HCT116 (cell line): ENCODE results near the gene DDOST. TPM values are rescaled to one million over a fixed set of nuclear protein-coding genes. Genes with fewer than 3 reads are reported as not detected.

ENCODE experiments used
- ATAC-seq: fragments of 200-7000 bp; cut with Tn5 transposase; 2 replicates; pipeline ENCODE4 v1.9.1; 2020; ENCODE audit warnings: mild to moderate bottlenecking, moderate library complexity
- BruUV-seq: library from RNA; stranded (reverse); fragments of 400-500 nt; replicated peaks from 2 replicates; lab custom pipeline; 2021; lab: Mats Ljungman, UMichigan
- CTCF ChIA-PET: fragments of 300-600 bp; sonication (Branson Sonifier 250); formaldehyde crosslinking; loops from one replicate; lab custom pipeline; 2021; ENCODE audit warnings: antibody characterized with exemption; lab: Charles Lee
- POLR2A ChIA-PET: fragments of 300-600, 350-600 bp; sonication (Branson Sonifier 250); formaldehyde crosslinking; loops from one replicate; lab custom pipeline; 2021; ENCODE audit warnings: antibody characterized with exemption; lab: Charles Lee
- RAD21 ChIA-PET, 2 experiments: fragments of 300-600 bp; sonication (Branson Sonifier 250); formaldehyde crosslinking; loops; one replicate each; lab custom pipeline; 2023; ENCODE audit warnings: low total read pairs in 2 of 2; ENCODE audit not compliant: uncharacterized antibody in 2 of 2, unreplicated experiment in 2 of 2, low non-redundant PET in 1 of 2; lab: Charles Lee
- DNase-seq: peaks from one replicate; pipeline ENCODE4 v3.0.0-alpha.2; 2010; ENCODE audit warnings: low read depth, low spot score
- H2AFZ ChIP-seq: fragments of 200-600 bp; shearing (Covaris generic), sonication (generic); 2 replicates; pipeline ENCODE4 v1.6.1; 2017; ENCODE audit warnings: low read depth, mixed run types, mixed read lengths, antibody characterized with exemption, low read length; ENCODE audit not compliant: poor library complexity, severe bottlenecking
- H3K27ac ChIP-seq: 2 replicates; pipeline ENCODE4 v1.5.1; 2012; ENCODE audit warnings: low read depth, low read length
- H3K27me3 ChIP-seq: fragments of 200-600 bp; sonication (generic); 2 replicates; pipeline ENCODE4 v1.6.1; 2016; ENCODE audit warnings: mixed run types, low read length, mixed read lengths; ENCODE audit not compliant: insufficient read depth
- H3K36me3 ChIP-seq, 2 experiments: fragments of 200-500 bp in 1 of 2; fragments of 200-600 bp in 1 of 2; sonication (Bioruptor generic) in 1 of 2; sonication (generic) in 1 of 2; 2 replicates each; pipeline versions ENCODE4 v1.5.1 to v1.6.1; 2014 to 2016; ENCODE audit warnings: low read length in 2 of 2, inconsistent platforms in 1 of 2, mixed read lengths in 1 of 2, mixed run types in 1 of 2; ENCODE audit not compliant: insufficient read depth in 2 of 2, control insufficient read depth in 1 of 2
- H3K4me1 ChIP-seq, 2 experiments: fragments of 200-600 bp in 1 of 2; sonication (generic) in 1 of 2; 2 replicates each; pipeline versions ENCODE4 v1.5.1 to v1.6.1; 2012 to 2017; ENCODE audit warnings: low read length in 2 of 2, inconsistent platforms in 1 of 2, mild to moderate bottlenecking in 1 of 2, mixed read lengths in 1 of 2, mixed run types in 1 of 2, moderate library complexity in 1 of 2; ENCODE audit not compliant: insufficient read depth in 2 of 2, control insufficient read depth in 1 of 2
- H3K4me2 ChIP-seq: fragments of 200-600 bp; sonication (generic); 2 replicates; pipeline ENCODE4 v1.6.1; 2017; ENCODE audit warnings: mixed run types, low read length, mixed read lengths
- H3K4me3 ChIP-seq, 2 experiments: fragments of 200-600 bp in 1 of 2; sonication (generic) in 1 of 2; replicated peaks in 1 of 2; 2 replicates each; pipeline ENCODE4 v1.5.1; 2011 to 2016; ENCODE audit warnings: low read length in 2 of 2, control low read depth in 1 of 2, low read depth in 1 of 2, mild to moderate bottlenecking in 1 of 2, mixed read lengths in 1 of 2, mixed run types in 1 of 2
- H3K79me2 ChIP-seq: fragments of 200-600 bp; sonication (generic); 2 replicates; pipeline ENCODE4 v1.6.1; 2017; ENCODE audit warnings: mild to moderate bottlenecking, mixed run types, low read length, moderate library complexity, mixed read lengths; ENCODE audit not compliant: insufficient read depth
- H3K9ac ChIP-seq: fragments of 200-600 bp; sonication (generic); 2 replicates; pipeline ENCODE4 v1.6.1; 2016; ENCODE audit warnings: low read length, mixed read lengths
- H3K9me2 ChIP-seq: fragments of 200-600 bp; sonication (generic), shearing (Covaris generic); 2 replicates; pipeline ENCODE4 v1.6.1; 2017; ENCODE audit warnings: mixed run types, mild to moderate bottlenecking, moderate library complexity; ENCODE audit not compliant: insufficient read depth
- H3K9me3 ChIP-seq, 2 experiments: fragments of 200-500 bp in 1 of 2; fragments of 200-600 bp in 1 of 2; sonication (Bioruptor generic) in 1 of 2; sonication (generic) in 1 of 2; 2 replicates each; pipeline ENCODE4 v1.6.1; 2014 to 2017; ENCODE audit warnings: low read length in 2 of 2, mixed read lengths in 2 of 2, inconsistent platforms in 1 of 2, low read depth in 1 of 2, mild to moderate bottlenecking in 1 of 2, mixed run types in 1 of 2, moderate library complexity in 1 of 2; ENCODE audit not compliant: control insufficient read depth in 1 of 2, insufficient read depth in 1 of 2
- H4K20me1 ChIP-seq: fragments of 200-600 bp; sonication (generic), shearing (Covaris generic); 2 replicates; pipeline ENCODE4 v1.6.1; 2017; ENCODE audit warnings: mixed run types, mild to moderate bottlenecking, moderate library complexity; ENCODE audit not compliant: insufficient read depth
- CEBPB ChIP-seq: IDR thresholded peaks from 2 replicates; pipeline ENCODE4 v1.6.1; 2012; ENCODE audit warnings: low read depth
- EZH2 ChIP-seq: fragments of 200-600 bp; sonication (generic); IDR thresholded peaks from 2 replicates; pipeline ENCODE4 v1.6.1; 2017; ENCODE audit warnings: antibody characterized with exemption, mixed run types
- EZH2phosphoT487 ChIP-seq: fragments of 200-600 bp; IDR thresholded peaks from 2 replicates; pipeline ENCODE4 v1.6.1; 2018; ENCODE audit warnings: antibody characterized with exemption, borderline replicate concordance
- FOSL1 ChIP-seq: IDR thresholded peaks from 2 replicates; pipeline ENCODE4 v1.6.1; 2012; ENCODE audit warnings: low read depth
- POLR2A ChIP-seq: IDR thresholded peaks from 2 replicates; pipeline ENCODE4 v1.7.0; 2011; ENCODE audit warnings: borderline replicate concordance; ENCODE audit not compliant: insufficient read depth, insufficient read length; ENCODE audit errors: extremely low read depth
- REST ChIP-seq: IDR thresholded peaks from 2 replicates; pipeline ENCODE4 v1.6.1; 2012; ENCODE audit warnings: low read depth
- SP1 ChIP-seq: IDR thresholded peaks from 2 replicates; pipeline ENCODE4 v1.6.1; 2012; ENCODE audit warnings: low read depth
- YY1 ChIP-seq: IDR thresholded peaks from 2 replicates; pipeline ENCODE4 v1.6.1; 2011; ENCODE audit warnings: low read length, low read depth, moderate library complexity, mild to moderate bottlenecking; ENCODE audit not compliant: insufficient replicate concordance; ENCODE audit errors: extremely low read depth
- ZFX ChIP-seq: fragments of 450-650 bp; IDR thresholded peaks from 2 replicates; pipeline ENCODE4 v1.6.1; 2017
- ZNF274 ChIP-seq: fragments of 200-500 bp; sonication (Bioruptor generic); IDR thresholded peaks from 2 replicates; pipeline ENCODE4 v1.6.1; 2014; ENCODE audit warnings: mild to moderate bottlenecking, low read depth, low read length, inconsistent platforms
- intact Hi-C: fragments of 100-400 bp; cut with micrococcal nuclease; formaldehyde crosslinking; loops from 2 replicates; pipeline ENCODE4 v1.10.0; 2022
- total RNA-seq: library from RNA; stranded (reverse); gene quantifications from one replicate; pipeline ENCODE4 v1.2.1, GENCODE V29; 2021; ENCODE audit not compliant: unreplicated experiment
- TF ChIP-seq, protein P1 (sequence below): IDR thresholded peaks from 2 replicates; pipeline ENCODE4 v1.6.1; 2012

Gene DDOST
- total RNA-seq, 1 experiment from 2014 or later = 387 TPM

DNA sequence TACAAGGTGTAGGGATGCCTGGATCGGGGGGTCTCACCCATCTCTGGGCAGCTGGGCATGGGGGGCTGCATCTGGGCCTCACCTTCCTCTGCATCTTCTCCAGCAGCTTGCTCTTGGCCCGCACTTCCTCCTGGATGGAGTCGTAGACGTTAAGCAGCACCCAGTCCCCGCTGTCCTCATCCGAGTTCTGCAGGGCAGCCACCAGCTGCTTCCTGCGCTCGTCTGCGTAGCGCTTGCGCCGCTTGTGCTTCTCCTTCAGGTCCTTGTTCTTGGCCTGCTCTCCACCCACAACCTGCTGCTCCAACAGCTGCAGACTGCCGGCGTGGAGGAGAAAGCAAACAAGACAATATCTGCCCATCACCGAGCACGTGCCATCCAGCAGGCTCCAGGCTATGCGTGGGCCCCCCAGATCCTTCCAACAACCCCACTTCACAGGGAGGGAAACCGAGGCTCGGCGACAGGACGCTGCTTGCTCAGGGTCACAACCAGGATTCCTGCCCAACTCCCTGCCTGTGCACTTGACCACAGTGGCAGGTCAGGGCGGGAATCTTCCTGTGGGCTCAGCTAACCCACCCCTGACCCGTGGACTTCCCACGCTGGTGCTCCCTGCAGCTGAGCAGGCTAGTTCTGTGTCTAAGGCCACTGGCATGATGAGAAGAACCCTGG is 21.5 kb upstream of the DDOST start:
- no TSS peak for BruUV-seq

More for the DNA sequence above, 21.5 kb upstream of the DDOST start:
- intact Hi-C loops = no loop called here
- Histone ChIP-seq H3K4me2 (no peak overlapping the region), H3K9me3 (no peaks in the 10 kb centered on the region), H4K20me1 (no peaks in the 10 kb centered on the region), H2AFZ (no peak overlapping the region), H3K4me3 (no peak overlapping the region), H3K36me3 (no peaks in the 10 kb centered on the region), H3K9me2 (no peaks in the 10 kb centered on the region), H3K27me3 (no peaks in the 10 kb centered on the region), H3K79me2 (no peaks in the 10 kb centered on the region), H3K4me1 (no peaks in the 10 kb centered on the region), H3K27ac (no peak overlapping the region), H3K9ac (no peak overlapping the region)
- no peak for TF ChIP-seq EZH2phosphoT487
- TF ChIP-seq, protein P1, sequence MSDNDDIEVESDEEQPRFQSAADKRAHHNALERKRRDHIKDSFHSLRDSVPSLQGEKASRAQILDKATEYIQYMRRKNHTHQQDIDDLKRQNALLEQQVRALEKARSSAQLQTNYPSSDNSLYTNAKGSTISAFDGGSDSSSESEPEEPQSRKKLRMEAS = no peak
- no peak for TF ChIP-seq FOSL1
- no peak for TF ChIP-seq YY1
- TF ChIP-seq SP1 = no peak
- TF ChIP-seq ZFX = no peak
- no peak for TF ChIP-seq CEBPB
- no peak for TF ChIP-seq REST
- no peak for TF ChIP-seq EZH2
- TF ChIP-seq POLR2A = no peak
- TF ChIP-seq ZNF274 = no peak
- RAD21 ChIA-PET = no interaction called here
- CTCF ChIA-PET = no interaction called here
- no peak for ATAC-seq
- DNase-seq = no peak
- POLR2A ChIA-PET = no interaction called here
